Measurements from ENCODE around the gene GEN1.

DNA sequence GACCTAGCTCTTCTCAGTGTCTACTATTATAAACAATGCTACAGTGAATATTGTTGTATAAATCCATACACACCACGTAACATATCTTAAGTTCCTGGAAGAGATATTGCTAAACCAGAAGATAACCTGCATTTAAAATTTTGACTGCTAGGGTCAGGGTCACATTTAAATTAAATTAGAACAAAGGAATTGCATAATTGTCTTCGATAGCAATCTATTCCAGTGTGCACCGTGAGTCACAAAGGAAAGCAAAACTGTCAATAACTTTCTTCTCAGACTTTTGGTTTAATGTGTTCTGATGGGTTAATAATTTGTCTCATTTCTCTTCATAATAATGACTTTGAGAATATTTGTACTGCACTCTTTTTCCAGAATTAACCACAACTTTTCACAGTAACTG, 4.2 kb downstream of the GEN1 start:
- no peak for TF ChIP-seq POLR2AphosphoS5 (IDR thresholded peaks at IDR 0.05)
- TF ChIP-seq, protein P1, sequence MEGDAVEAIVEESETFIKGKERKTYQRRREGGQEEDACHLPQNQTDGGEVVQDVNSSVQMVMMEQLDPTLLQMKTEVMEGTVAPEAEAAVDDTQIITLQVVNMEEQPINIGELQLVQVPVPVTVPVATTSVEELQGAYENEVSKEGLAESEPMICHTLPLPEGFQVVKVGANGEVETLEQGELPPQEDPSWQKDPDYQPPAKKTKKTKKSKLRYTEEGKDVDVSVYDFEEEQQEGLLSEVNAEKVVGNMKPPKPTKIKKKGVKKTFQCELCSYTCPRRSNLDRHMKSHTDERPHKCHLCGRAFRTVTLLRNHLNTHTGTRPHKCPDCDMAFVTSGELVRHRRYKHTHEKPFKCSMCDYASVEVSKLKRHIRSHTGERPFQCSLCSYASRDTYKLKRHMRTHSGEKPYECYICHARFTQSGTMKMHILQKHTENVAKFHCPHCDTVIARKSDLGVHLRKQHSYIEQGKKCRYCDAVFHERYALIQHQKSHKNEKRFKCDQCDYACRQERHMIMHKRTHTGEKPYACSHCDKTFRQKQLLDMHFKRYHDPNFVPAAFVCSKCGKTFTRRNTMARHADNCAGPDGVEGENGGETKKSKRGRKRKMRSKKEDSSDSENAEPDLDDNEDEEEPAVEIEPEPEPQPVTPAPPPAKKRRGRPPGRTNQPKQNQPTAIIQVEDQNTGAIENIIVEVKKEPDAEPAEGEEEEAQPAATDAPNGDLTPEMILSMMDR (IDR thresholded peaks at IDR 0.05) = no peak
- no peak for TF ChIP-seq POLR2A (IDR thresholded peaks at IDR 0.05)
